ENCODE results near the gene BEST1.
A peak's percentile ranks its signal among the peaks of the same experiment; 100 is the strongest.

Gene BEST1

GRCh38 chr11:61954106-61954850 is 4.1 kb downstream of the BEST1 start:
- H3K4me3 ChIP-seq (replicated peaks in 1 of 2; ENCODE audit: low read depth in 2 of 2, low read length in 2 of 2) = peak overlapping the region in 1 of 2 donors; percentile 53
- no peak for DNase-seq (ENCODE audit: low read depth in 2 of 2)
- no peak for TF ChIP-seq CTCF (IDR thresholded peaks at IDR 0.05; ENCODE audit: low read depth, low read length)

- TF ChIP-seq CTCF (IDR thresholded peaks at IDR 0.05; ENCODE audit: low read depth, low read length) = peak; percentile 28
- H3K4me3 ChIP-seq (replicated peaks in 1 of 2; ENCODE audit: low read depth in 2 of 2, low read length in 2 of 2) = peak overlapping the region; percentile 38 to 53
- DNase-seq (ENCODE audit: low read depth in 2 of 2) = peak; percentile 92
Measured at GRCh38 chr11:61954851-61955421, 4.8 kb downstream of the BEST1 start.

- H3K4me3 ChIP-seq (replicated peaks in 1 of 2; ENCODE audit: low read depth in 2 of 2, low read length in 2 of 2) = peak overlapping the region; percentile 38 to 53
- no peak for TF ChIP-seq CTCF (IDR thresholded peaks at IDR 0.05; ENCODE audit: low read depth, low read length)
- DNase-seq (ENCODE audit: low read depth in 2 of 2) = no peak
Measured at GRCh38 chr11:61955422-61956135, 5.4 kb downstream of the BEST1 start.

GRCh38 chr11:61956191-61957020 is 6.3 kb downstream of the BEST1 start:
- no peak for TF ChIP-seq CTCF (IDR thresholded peaks at IDR 0.05; ENCODE audit: low read depth, low read length)
- H3K4me3 ChIP-seq (replicated peaks in 1 of 2; ENCODE audit: low read depth in 2 of 2, low read length in 2 of 2) = peak overlapping the region in 1 of 2 donors; percentile 53
- no peak for DNase-seq (ENCODE audit: low read depth in 2 of 2)

- no peak for TF ChIP-seq CTCF (IDR thresholded peaks at IDR 0.05; ENCODE audit: low read depth, low read length)
- DNase-seq (ENCODE audit: low read depth in 2 of 2) = no peak
- H3K4me3 ChIP-seq (replicated peaks in 1 of 2; ENCODE audit: low read depth in 2 of 2, low read length in 2 of 2) = no peak overlapping the region
Measured at GRCh38 chr11:61957021-61957770, 7.0 kb downstream of the BEST1 start.

- no peak overlapping the region for H3K4me3 ChIP-seq (replicated peaks in 1 of 2; ENCODE audit: low read depth in 2 of 2, low read length in 2 of 2)
- TF ChIP-seq CTCF (IDR thresholded peaks at IDR 0.05; ENCODE audit: low read depth, low read length) = no peak
- no peak for DNase-seq (ENCODE audit: low read depth in 2 of 2)
Measured at GRCh38 chr11:61958590-61958989, 8.4 kb downstream of the BEST1 start.

All from cardiac fibroblast (primary cell).